Testis (tissue), 2 donors: ENCODE data around the gene NAGK.

Experiments used
- CTCF ChIP-seq, 3 experiments: fragments of 450-650 bp in 2 of 3; fragments of 200-600 bp in 1 of 3; sonication (generic) in 1 of 3; IDR thresholded peaks; one replicate each; pipeline ENCODE4 v1.5.1; 2016 to 2019; ENCODE audit warnings: antibody characterized with exemption in 3 of 3, mild to moderate bottlenecking in 2 of 3, moderate library complexity in 1 of 3
- POLR2A ChIP-seq: fragments of 450-650 bp; IDR thresholded peaks from one replicate; pipeline ENCODE4 v1.6.1; 2017; ENCODE audit warnings: antibody characterized with exemption, mild to moderate bottlenecking, moderate library complexity

- no peak for TF ChIP-seq CTCF (IDR thresholded peaks at IDR 0.05)
- no peak for TF ChIP-seq POLR2A
These were observed 3.4 kb downstream of the NAGK start for GRCh38 chr2:71071681-71072398.
